ENCODE results near the gene NELL1.

Gene NELL1

DNA sequence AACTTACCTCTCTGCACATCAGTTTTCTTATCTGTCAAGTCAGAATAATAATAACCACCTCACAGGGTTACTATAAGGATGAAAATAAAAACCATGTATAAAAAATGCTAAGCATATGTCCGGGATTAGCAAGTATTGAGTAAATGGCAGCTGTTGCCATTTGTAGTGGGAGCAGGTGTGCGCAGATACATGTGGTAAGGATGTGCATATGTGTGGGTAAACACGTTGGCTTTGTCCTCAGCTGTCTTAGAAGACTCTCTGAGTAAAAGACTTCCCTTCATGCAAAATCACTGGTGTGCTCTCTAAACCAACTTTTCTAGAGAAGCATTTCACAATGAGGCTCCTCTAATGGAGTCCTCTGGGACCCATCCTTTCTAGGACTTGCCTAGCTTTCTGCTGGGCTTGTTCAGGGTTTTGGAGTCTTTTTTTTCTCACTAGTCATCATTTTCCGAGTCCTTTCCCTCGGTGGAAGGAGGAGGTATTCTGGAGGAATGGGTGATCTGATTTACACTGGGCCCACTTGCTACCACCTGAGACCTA is 62.4 kb downstream of the NELL1 start:
- DNase-seq = no peak
- intact Hi-C loops (cut with DNase I; ENCODE audit: low total_unique reads) = no loop called here
- Histone ChIP-seq H3K27ac (no peak overlapping the region), H3K36me3 (no peaks in the 10 kb centered on the region), H3K27me3 (no peaks in the 10 kb centered on the region), H3K9me3 (no peaks in the 10 kb centered on the region), H3K4me1 (no peaks in the 10 kb centered on the region), H3K4me3 (no peak overlapping the region)
- TF ChIP-seq, protein P1, sequence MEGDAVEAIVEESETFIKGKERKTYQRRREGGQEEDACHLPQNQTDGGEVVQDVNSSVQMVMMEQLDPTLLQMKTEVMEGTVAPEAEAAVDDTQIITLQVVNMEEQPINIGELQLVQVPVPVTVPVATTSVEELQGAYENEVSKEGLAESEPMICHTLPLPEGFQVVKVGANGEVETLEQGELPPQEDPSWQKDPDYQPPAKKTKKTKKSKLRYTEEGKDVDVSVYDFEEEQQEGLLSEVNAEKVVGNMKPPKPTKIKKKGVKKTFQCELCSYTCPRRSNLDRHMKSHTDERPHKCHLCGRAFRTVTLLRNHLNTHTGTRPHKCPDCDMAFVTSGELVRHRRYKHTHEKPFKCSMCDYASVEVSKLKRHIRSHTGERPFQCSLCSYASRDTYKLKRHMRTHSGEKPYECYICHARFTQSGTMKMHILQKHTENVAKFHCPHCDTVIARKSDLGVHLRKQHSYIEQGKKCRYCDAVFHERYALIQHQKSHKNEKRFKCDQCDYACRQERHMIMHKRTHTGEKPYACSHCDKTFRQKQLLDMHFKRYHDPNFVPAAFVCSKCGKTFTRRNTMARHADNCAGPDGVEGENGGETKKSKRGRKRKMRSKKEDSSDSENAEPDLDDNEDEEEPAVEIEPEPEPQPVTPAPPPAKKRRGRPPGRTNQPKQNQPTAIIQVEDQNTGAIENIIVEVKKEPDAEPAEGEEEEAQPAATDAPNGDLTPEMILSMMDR (IDR thresholded peaks at IDR 0.05) = no peak

DNA sequence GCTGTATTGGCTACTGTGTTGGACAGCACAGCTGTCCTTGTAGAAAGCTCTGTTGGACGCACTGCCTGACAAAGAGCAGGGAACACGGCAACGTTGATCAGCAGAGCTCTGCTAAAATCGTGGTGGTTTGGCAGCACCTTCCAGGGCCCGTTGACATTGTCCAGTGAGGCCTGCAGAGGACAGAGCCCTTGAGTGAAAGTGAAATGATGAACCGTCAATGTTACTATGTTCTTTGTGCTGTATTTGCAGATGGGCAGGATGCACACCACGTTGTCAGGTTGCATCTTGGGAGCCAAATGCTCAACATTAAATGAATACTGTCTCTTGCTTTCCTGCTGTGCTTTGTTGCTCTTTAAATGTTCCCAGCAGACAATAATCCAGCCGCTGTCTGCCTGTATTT is 69.7 kb downstream of the NELL1 start:
- no peak overlapping the region for H3K27ac ChIP-seq
- no peak for DNase-seq
- no peaks in the 10 kb centered on the region for H3K36me3 ChIP-seq
- intact Hi-C loops (cut with DNase I; ENCODE audit: low total_unique reads) = no loop called here
- no peaks in the 10 kb centered on the region for H3K27me3 ChIP-seq
- TF ChIP-seq, protein P1 (IDR thresholded peaks at IDR 0.05) = no peak
- no peaks in the 10 kb centered on the region for H3K9me3 ChIP-seq
- no peaks in the 10 kb centered on the region for H3K4me1 ChIP-seq
- H3K4me3 ChIP-seq = no peak overlapping the region

DNA sequence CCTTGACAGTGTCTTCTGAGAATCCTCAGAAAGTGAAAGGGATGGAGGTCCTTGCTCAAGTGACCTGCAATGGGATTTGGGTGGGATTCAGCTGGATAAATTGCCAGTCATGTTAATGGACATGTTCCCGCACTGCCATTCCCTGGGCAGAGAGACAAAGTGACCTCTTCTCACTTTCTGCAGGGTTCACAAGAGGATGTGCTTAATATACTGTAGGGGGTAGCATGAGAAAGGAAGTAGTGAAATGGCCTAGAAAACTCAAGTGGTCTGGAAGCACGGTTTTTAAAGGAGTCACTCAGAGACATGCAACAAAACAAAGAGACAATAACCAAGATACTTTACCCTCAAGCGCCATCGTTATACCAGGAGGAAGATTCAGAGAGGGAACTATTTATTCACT is 70.2 kb downstream of the NELL1 start:
- H3K4me1 ChIP-seq = no peaks in the 10 kb centered on the region
- DNase-seq = no peak
- no peak overlapping the region for H3K4me3 ChIP-seq
- no peaks in the 10 kb centered on the region for H3K9me3 ChIP-seq
- intact Hi-C loops (cut with DNase I; ENCODE audit: low total_unique reads) = no loop called here
- no peaks in the 10 kb centered on the region for H3K27me3 ChIP-seq
- TF ChIP-seq, protein P1 (IDR thresholded peaks at IDR 0.05) = no peak
- H3K36me3 ChIP-seq = no peaks in the 10 kb centered on the region
- no peak overlapping the region for H3K27ac ChIP-seq

GRCh38 chr11:20754933-20755332 is 85.5 kb downstream of the NELL1 start:
- Histone ChIP-seq H3K27me3 (no peaks in the 10 kb centered on the region), H3K4me3 (no peak overlapping the region), H3K36me3 (no peaks in the 10 kb centered on the region), H3K27ac (no peak overlapping the region), H3K9me3 (no peaks in the 10 kb centered on the region), H3K4me1 (no peaks in the 10 kb centered on the region)
- intact Hi-C loops (cut with DNase I; ENCODE audit: low total_unique reads) = no loop called here
- TF ChIP-seq, protein P1 (IDR thresholded peaks at IDR 0.05) = no peak
- no peak for DNase-seq

DNA sequence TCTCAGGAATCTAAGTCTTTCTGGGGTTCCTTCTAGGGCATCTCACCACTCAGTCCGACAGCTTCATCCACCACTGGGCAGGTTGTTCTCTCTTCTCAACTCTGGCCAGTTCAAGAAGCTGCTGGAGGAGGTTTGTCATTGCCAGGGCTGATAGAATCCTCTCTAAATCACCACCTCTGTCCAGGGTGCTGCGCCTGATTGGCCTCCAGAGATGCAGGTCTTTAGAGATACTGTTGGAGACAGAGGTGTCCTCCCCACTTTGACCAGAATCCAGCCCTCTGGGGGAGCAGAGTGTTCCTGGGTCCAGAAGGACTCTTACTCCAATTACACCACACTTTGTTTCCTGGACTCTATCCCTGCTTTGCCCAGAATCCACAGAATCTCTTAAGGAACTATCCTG is 90.2 kb downstream of the NELL1 start:
- no peaks in the 10 kb centered on the region for H3K27me3 ChIP-seq
- no peak overlapping the region for H3K27ac ChIP-seq
- DNase-seq = no peak
- TF ChIP-seq, protein P1 (IDR thresholded peaks at IDR 0.05) = no peak
- no peaks in the 10 kb centered on the region for H3K36me3 ChIP-seq
- intact Hi-C loops (cut with DNase I; ENCODE audit: low total_unique reads) = no loop called here
- no peaks in the 10 kb centered on the region for H3K4me1 ChIP-seq
- H3K4me3 ChIP-seq = no peak overlapping the region
- H3K9me3 ChIP-seq = no peaks in the 10 kb centered on the region

DNA sequence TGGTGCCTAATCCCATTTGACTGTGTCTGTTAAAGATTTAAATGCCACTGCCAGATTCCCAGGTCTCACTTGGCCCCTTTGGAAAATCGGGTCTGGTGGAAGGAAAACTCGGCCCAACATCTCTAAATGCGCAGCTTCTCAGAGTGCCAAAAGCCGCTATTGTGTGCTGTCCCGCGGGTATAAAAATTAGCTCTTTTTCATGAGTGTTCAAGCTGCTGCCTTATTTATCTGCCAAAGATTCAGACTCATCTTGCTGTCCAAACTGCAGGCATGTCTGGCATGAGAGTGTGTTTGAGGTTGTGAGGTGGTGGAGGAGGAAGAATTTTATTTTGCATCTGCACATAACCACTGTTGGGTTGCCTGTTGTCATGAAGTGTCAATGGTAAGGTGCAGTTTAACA is 91.4 kb downstream of the NELL1 start:
- H3K9me3 ChIP-seq = no peaks in the 10 kb centered on the region
- TF ChIP-seq, protein P1 (IDR thresholded peaks at IDR 0.05) = no peak
- DNase-seq = no peak
- no peak overlapping the region for H3K27ac ChIP-seq
- no peaks in the 10 kb centered on the region for H3K36me3 ChIP-seq
- no peak overlapping the region for H3K4me3 ChIP-seq
- no peaks in the 10 kb centered on the region for H3K27me3 ChIP-seq
- no peaks in the 10 kb centered on the region for H3K4me1 ChIP-seq
- intact Hi-C loops (cut with DNase I; ENCODE audit: low total_unique reads) = no loop called here

Measured in tibial artery (tissue), 4 donors.